GM20000 (cell line): ENCODE results near the gene TF.

Experiments used
- DNase-seq: peaks from one replicate; pipeline ENCODE4 v3.0.0; 2012; ENCODE audit warnings: low spot score
- CTCF ChIP-seq: IDR thresholded peaks from 2 replicates; pipeline ENCODE4 v1.5.1; 2012; ENCODE audit warnings: mild to moderate bottlenecking, control low read depth; ENCODE audit errors: extremely low read depth, missing control alignments

Gene TF

GRCh38 chr3:133840055-133840737 lies 94.0 kb downstream of the TF start:
- no peak for TF ChIP-seq CTCF
- DNase-seq: no peak

- no peak for TF ChIP-seq CTCF
- DNase-seq: no peak
Measured at GRCh38 chr3:133840767-133841166, 94.6 kb downstream of the TF start.

- DNase-seq: no peak
- TF ChIP-seq CTCF: no peak
Measured at GRCh38 chr3:133841196-133841595, 95.0 kb downstream of the TF start.

GRCh38 chr3:133842158-133842557 lies 96.0 kb downstream of the TF start:
- DNase-seq: no peak

GRCh38 chr3:133843634-133844033 lies 97.4 kb downstream of the TF start:
- no peak for DNase-seq
- TF ChIP-seq CTCF: no peak

More at GRCh38 chr3:133842158-133842557, 96.0 kb downstream of the TF start:
- no peak for TF ChIP-seq CTCF

GRCh38 chr3:133845127-133845526 lies 98.9 kb downstream of the TF start:
- TF ChIP-seq CTCF: no peak
- no peak for DNase-seq
